DMS114 treated with DMSO at 0.1 percent for 48 hours (cell line): Measurements from ENCODE around the gene RBMS3.
"Not testable (repeated sequence)": the region's sequence is repeated elsewhere in the genome, so short reads cannot be mapped to it uniquely, and the experiment has no call there.

ENCODE experiments used
- DNase-seq: peaks from one replicate; lab custom pipeline; 2025; ENCODE audit not compliant: unreplicated experiment; lab: John Stamatoyannopoulos, UW

RBMS3 gene

GRCh38 chr3:29310865-29311264, 30.0 kb downstream of the RBMS3 start:
- DNase-seq: no peak

DNA sequence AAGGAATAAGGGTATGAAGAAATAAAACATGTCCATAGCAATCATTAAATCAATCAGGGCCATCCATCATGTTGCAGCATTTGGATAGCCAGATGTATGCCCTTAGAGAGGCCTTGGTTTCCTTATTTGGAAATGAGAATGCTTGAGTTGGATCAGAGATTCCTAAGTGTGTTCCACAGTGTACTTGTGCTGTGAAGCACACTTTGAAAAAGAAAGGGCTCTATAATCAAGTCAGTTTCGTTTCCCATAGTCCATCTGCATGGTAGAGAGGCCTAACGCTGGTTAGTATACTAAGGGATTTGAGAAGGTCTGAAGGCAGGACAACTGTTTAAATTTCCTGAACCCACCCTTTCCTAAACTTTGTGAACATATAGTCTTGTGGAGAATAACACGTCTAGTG, 30.9 kb downstream of the RBMS3 start:
- no peak for DNase-seq

- DNase-seq: no peak
These were observed 31.5 kb downstream of the RBMS3 start for GRCh38 chr3:29312395-29312794.

DNA sequence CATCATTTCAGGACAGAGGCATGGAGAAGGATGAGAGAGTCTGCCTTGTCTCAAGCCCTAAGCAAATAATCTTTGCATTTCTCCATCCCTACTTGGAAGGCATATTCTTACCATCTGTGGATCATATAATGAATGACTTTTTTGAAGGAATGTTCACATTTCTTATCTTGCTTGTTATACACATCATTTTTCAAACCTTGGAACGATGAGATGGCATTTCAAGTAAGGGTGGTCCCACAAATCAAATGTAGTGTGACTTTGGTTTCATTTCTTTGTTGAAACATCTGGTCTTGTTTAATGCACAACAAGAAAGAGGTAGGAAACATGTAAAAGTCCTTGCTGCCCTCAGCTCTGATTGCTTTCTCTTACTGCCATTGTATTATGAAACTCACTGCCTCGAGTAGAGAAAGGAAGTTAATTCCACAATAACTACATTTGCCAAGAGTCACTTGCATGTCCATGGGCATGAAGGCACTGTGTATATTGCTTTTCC, 32.1 kb downstream of the RBMS3 start:
- no peak for DNase-seq

- no peak for DNase-seq
These were observed 33.3 kb downstream of the RBMS3 start for GRCh38 chr3:29313981-29314726.

DNA sequence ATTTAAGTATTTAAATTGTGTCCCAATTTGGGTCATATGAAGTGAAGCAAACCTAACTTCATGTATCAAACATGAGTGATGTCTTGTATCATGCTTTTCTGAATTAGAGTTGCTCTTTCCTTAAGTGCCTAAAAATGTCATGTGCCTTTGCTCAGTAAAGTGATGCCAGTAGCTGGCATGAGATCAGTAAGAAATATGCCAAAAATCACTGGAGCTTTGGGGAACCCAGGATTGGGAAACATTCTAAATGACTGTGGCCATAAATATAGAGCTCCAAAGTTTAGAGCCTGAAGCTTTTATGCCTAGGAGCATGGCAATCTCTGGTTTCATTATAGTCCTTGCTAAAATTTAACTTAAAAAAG, 33.8 kb downstream of the RBMS3 start:
- DNase-seq: no peak

DNA sequence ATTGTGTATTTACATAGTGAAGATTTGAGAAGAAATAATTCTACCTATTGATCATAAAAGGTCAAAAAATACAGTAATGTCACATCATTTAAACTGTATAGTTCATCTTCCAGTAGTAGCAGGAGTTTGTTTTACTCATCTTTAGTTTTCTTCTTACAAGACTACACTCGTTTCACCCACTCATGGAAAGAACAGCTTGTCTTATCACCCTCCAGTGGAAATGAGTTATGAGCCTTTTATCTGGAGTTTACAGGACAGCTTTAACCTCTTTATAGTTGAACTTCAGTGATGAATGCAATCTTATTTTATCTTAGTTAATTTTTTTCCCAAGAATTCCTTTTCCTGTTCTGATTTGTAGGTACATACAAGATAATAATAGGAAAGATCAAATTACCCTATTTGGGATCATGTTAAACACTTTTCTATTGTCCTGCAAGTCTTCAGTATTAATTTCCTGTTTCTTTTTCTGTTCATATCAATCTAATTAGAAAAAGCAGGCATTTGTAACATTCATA, 36.8 kb downstream of the RBMS3 start:
- no peak for DNase-seq

DNA sequence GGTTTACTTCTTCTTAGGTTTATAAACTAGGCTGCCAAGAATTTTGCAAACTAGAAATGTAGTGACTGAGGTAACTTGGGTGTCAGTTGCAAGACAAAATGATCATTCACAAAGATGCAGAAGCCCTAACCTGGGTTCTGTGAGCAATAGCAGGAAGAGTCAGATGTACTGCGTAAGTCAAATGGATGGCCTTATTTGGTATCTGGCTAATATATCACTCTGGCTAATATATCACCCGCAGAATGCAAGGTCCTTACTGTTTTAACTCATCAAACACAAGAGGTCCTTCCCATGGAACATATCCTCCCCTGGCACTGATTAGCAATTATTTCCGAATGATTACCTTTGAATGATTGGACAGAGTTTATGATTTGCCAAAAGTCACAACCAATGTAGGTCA, 37.4 kb downstream of the RBMS3 start:
- no peak for DNase-seq

DNA sequence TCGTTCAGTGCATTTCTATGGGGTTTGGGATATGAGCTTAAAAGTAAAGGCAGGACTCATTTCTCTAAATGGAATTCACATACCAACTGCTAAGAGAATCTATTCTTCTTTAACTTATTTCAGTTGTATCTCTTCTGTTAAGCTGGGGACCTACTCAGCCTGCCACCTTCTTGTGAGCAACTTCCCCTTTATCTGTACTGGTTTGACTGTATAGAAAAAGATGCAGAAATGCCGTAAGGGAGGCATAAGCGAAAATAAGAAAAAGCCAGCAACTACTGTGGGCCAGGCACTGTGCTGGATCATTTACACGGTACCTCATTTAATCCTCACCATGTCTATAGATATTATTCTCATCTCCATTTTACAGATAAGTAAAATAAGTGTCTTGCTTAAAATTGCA, 38.4 kb downstream of the RBMS3 start:
- DNase-seq: no peak

- no peak for DNase-seq
These were observed 38.9 kb downstream of the RBMS3 start for GRCh38 chr3:29319798-29320197.

- no peak for DNase-seq
These were observed 41.7 kb downstream of the RBMS3 start for GRCh38 chr3:29322586-29322985.

DNA sequence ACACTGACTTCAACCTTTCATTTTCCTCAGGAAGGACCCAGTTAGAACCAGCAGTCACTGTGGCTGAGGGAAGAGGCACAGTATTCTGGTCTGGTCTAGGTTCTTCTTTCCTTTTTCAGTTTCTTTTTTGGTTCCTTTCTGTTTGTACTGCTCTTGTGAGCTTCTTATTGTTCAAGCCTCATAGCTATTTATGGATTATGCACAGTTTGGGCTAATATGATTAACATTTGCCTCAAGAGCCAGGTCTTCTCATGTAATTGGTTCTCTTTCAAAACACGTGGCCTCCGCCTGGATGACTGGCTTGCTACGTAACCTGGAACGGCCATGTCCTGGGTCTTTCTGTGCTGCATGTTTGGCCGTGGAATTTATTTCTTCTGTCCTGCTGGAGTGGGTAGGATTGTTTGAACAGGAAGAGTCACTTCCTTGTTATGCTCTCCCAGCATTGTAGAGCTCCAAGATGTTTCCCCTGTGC, 43.3 kb downstream of the RBMS3 start:
- DNase-seq: no peak

- not testable (repeated sequence) for DNase-seq
These were observed 45.7 kb downstream of the RBMS3 start for GRCh38 chr3:29326540-29326939.

- no peak for DNase-seq
These were observed 49.4 kb downstream of the RBMS3 start for GRCh38 chr3:29329986-29330890.

DNA sequence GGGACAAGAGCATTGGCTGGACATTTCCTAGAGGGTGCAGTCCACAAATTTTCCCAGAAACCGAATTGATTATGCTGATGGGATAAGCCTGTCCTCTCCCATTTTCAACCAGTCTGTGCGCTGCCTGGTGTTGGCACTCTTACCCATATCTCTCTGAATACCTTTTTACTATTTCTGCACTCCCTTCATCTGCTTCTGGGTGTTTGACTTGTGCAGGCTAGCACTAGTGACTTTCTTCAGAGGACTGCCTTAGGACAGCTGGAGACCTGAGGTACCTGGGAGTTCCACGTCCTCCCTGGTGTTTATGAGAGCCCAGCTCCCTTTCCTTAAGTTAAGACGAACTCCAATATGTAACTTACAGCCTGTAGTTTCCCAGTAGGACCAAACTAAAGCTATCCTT, 50.2 kb downstream of the RBMS3 start:
- no peak for DNase-seq

GRCh38 chr3:29331456-29332194, 50.8 kb downstream of the RBMS3 start:
- DNase-seq: no peak

- DNase-seq: no peak
These were observed 51.3 kb downstream of the RBMS3 start for GRCh38 chr3:29332195-29332637.

GRCh38 chr3:29333576-29333975, 52.7 kb downstream of the RBMS3 start:
- no peak for DNase-seq

GRCh38 chr3:29334706-29335105, 53.8 kb downstream of the RBMS3 start:
- no peak for DNase-seq

- no peak for DNase-seq
These were observed 54.6 kb downstream of the RBMS3 start for GRCh38 chr3:29335438-29335837.

DNA sequence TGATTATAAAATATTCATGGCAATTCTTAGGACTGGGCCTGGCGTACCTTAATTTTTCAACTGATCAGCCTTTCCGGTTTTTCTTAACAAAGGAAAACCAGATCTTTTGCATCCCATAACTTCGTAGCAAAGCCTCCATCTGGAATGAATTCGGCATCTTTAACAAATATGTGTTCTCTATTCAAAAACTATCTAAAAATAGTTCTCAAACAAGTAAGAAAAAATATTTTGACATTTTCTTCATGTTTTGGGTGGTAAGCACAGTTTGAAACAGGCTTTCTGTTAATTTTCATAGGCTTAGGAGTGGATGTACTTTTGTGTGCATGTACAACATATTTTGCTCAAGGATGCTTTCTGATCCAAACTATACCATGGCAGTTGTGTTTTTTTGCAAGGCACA, 55.1 kb downstream of the RBMS3 start:
- no peak for DNase-seq
